IMR-90 (cell line): ENCODE results near the gene USP4. TPM values are rescaled to one million over a fixed set of nuclear protein-coding genes. Genes with fewer than 3 reads are reported as not detected.
A peak's percentile ranks its signal among the peaks of the same experiment; 100 is the strongest.

Source experiments
- ATAC-seq: fragments of 200-7000 bp; cut with Tn5 transposase; 2 replicates; pipeline ENCODE4 v1.9.1; 2020; ENCODE audit warnings: low read depth, mild to moderate bottlenecking, moderate library complexity
- BruUV-seq: library from RNA; stranded (reverse); fragments of 400-500 nt; replicated peaks from 2 replicates; lab custom pipeline; 2021; lab: Mats Ljungman, UMichigan
- CTCF ChIA-PET: fragments of 300-600 bp; formaldehyde crosslinking; extraction: SDS; loops from one replicate; lab custom pipeline; 2021; ENCODE audit warnings: antibody characterized with exemption; lab: Yijun Ruan, JAX
- POLR2A ChIA-PET: fragments of 300-600 bp; sonication (Branson Sonifier 250); formaldehyde crosslinking; loops from one replicate; lab custom pipeline; 2022; ENCODE audit warnings: antibody characterized with exemption; ENCODE audit not compliant: unreplicated experiment; lab: Charles Lee
- DNase-seq: peaks from one replicate; pipeline ENCODE4 v3.0.0; 2013
- H2AFZ ChIP-seq: replicated peaks from 2 replicates; pipeline ENCODE3; 2013; ENCODE audit warnings: low read length, mild to moderate bottlenecking; ENCODE audit not compliant: poor library complexity
- H2AK5ac ChIP-seq: 2 replicates; pipeline ENCODE4 v1.6.1; 2013; ENCODE audit warnings: low read depth, low read length, inconsistent platforms
- H2AK9ac ChIP-seq: replicated peaks from 2 replicates; pipeline ENCODE3; 2013; ENCODE audit warnings: mild to moderate bottlenecking, low read depth, low read length, moderate library complexity; ENCODE audit not compliant: poor library complexity
- H2BK120ac ChIP-seq: 2 replicates; pipeline ENCODE4 v1.6.1; 2013; ENCODE audit warnings: low read depth, low read length, inconsistent platforms
- H2BK15ac ChIP-seq: 3 replicates; pipeline ENCODE4 v1.6.1; 2013; ENCODE audit warnings: low read depth, low read length, inconsistent platforms
- H2BK20ac ChIP-seq: 2 replicates; pipeline ENCODE4 v1.6.1; 2013; ENCODE audit warnings: low read depth, mild to moderate bottlenecking, inconsistent platforms, low read length, moderate library complexity
- H2BK5ac ChIP-seq: 2 replicates; pipeline ENCODE4 v1.6.1; 2013; ENCODE audit warnings: mild to moderate bottlenecking, low read depth, low read length, inconsistent platforms; ENCODE audit not compliant: poor library complexity, severe bottlenecking
- H3K14ac ChIP-seq: replicated peaks from 2 replicates; pipeline ENCODE4 v1.6.1; 2013; ENCODE audit warnings: low read depth, low read length, inconsistent platforms
- H3K18ac ChIP-seq: 2 replicates; pipeline ENCODE4 v1.6.1; 2013; ENCODE audit warnings: low read depth, low read length, control low read depth
- H3K23ac ChIP-seq: 2 replicates; pipeline ENCODE4 v1.6.1; 2013; ENCODE audit warnings: low read depth, low read length, inconsistent platforms
- H3K27ac ChIP-seq: 2 replicates; pipeline ENCODE4 v1.5.1; 2013; ENCODE audit warnings: mild to moderate bottlenecking, control low read depth, low read length; ENCODE audit not compliant: insufficient read depth
- H3K27me3 ChIP-seq: 2 replicates; pipeline ENCODE4 v1.6.1; 2013; ENCODE audit warnings: low read length; ENCODE audit not compliant: control insufficient read depth, insufficient read depth
- H3K36me3 ChIP-seq: 2 replicates; pipeline ENCODE4 v1.6.1; 2013; ENCODE audit warnings: low read length, mixed read lengths; ENCODE audit not compliant: control insufficient read depth, insufficient read depth
- H3K4ac ChIP-seq: 2 replicates; pipeline ENCODE4 v1.6.1; 2013; ENCODE audit warnings: low read depth, low read length, inconsistent platforms
- H3K4me1 ChIP-seq: 2 replicates; pipeline ENCODE4 v1.6.1; 2013; ENCODE audit warnings: low read length, mixed read lengths; ENCODE audit not compliant: control insufficient read depth, insufficient read depth
- H3K4me2 ChIP-seq: 2 replicates; pipeline ENCODE4 v1.6.1; 2013; ENCODE audit warnings: low read depth, mild to moderate bottlenecking, control low read depth, low read length, moderate library complexity
- H3K4me3 ChIP-seq: 2 replicates; pipeline ENCODE4 v1.5.1; 2013; ENCODE audit warnings: low read depth, mild to moderate bottlenecking, control low read depth, low read length, moderate library complexity; ENCODE audit not compliant: insufficient read depth
- H3K56ac ChIP-seq: 2 replicates; pipeline ENCODE4 v1.6.1; 2013; ENCODE audit warnings: low read length, inconsistent platforms; ENCODE audit not compliant: insufficient read depth; ENCODE audit errors: extremely low read depth
- H3K79me1 ChIP-seq, 2 experiments: 2 replicates each; pipeline ENCODE4 v1.6.1; 2013; ENCODE audit warnings: low read length in 2 of 2, inconsistent platforms in 1 of 2, low read depth in 1 of 2
- H3K9ac ChIP-seq: 2 replicates; pipeline ENCODE4 v1.6.1; 2013; ENCODE audit warnings: low read depth, low read length, control low read depth
- H3K9me1 ChIP-seq: 2 replicates; pipeline ENCODE4 v1.6.1; 2013; ENCODE audit warnings: low read length, inconsistent platforms; ENCODE audit not compliant: insufficient read depth
- H3K9me3 ChIP-seq: 2 replicates; pipeline ENCODE4 v1.6.1; 2013; ENCODE audit warnings: low read length; ENCODE audit not compliant: control insufficient read depth, insufficient read depth
- H4K20me1 ChIP-seq: 2 replicates; pipeline ENCODE4 v1.6.1; 2013; ENCODE audit warnings: low read length, inconsistent platforms; ENCODE audit not compliant: insufficient read depth
- H4K5ac ChIP-seq: 2 replicates; pipeline ENCODE4 v1.6.1; 2013; ENCODE audit warnings: mild to moderate bottlenecking, low read depth, low read length, control low read depth
- H4K8ac ChIP-seq, 2 experiments: 2 replicates each; pipeline ENCODE4 v1.6.1; 2013; ENCODE audit warnings: low read depth in 2 of 2, low read length in 2 of 2, control low read depth in 1 of 2, inconsistent platforms in 1 of 2
- H4K91ac ChIP-seq: 2 replicates; pipeline ENCODE4 v1.6.1; 2013; ENCODE audit warnings: low read depth, low read length, inconsistent platforms; ENCODE audit not compliant: insufficient read depth
- FOS ChIP-seq: fragments of 150-350 bp; IDR thresholded peaks from 2 replicates; pipeline ENCODE4 v1.6.1; 2016; ENCODE audit warnings: low read depth, low read length
- MAZ ChIP-seq: IDR thresholded peaks from 2 replicates; pipeline ENCODE4 v1.6.1; 2012; ENCODE audit warnings: low read depth, mild to moderate bottlenecking, low read length, improper control_type of control experiment, moderate library complexity, borderline replicate concordance
- RCOR1 ChIP-seq: IDR thresholded peaks from 2 replicates; pipeline ENCODE4 v1.6.1; 2012; ENCODE audit warnings: mild to moderate bottlenecking, low read length, improper control_type of control experiment; ENCODE audit not compliant: insufficient replicate concordance
- RFX5 ChIP-seq: IDR thresholded peaks from 2 replicates; pipeline ENCODE4 v1.8.0; 2012; ENCODE audit warnings: low read depth, mild to moderate bottlenecking, low read length, moderate library complexity
- SMC3 ChIP-seq: fragments of 150-350 bp; IDR thresholded peaks from 2 replicates; pipeline ENCODE4 v1.6.1; 2016; ENCODE audit warnings: low read depth, mild to moderate bottlenecking, antibody characterized with exemption, low read length, moderate library complexity
- dilution Hi-C: fragments of 300-500 bp; cut with HindIII; formaldehyde crosslinking; loops from one replicate; pipeline ENCODE4 v1.14.3; 2018; ENCODE audit warnings: low sequenced_read_pairs; ENCODE audit not compliant: unreplicated experiment
- in situ Hi-C: fragments of 300-500 bp; cut with MboI; formaldehyde crosslinking; loops from 3 replicates; pipeline ENCODE4 v1.14.3; 2019; ENCODE audit warnings: low sequenced_read_pairs, inconsistent platforms, mixed read lengths
- intact Hi-C: fragments of 100-400 bp; cut with micrococcal nuclease; formaldehyde crosslinking; loops from 2 replicates; pipeline ENCODE4 v1.10.0; 2022
- polyA plus RNA-seq, 3 experiments: library from polyadenylated mRNA; depleted of rRNA; stranded (reverse); fragments of >200 nt; gene quantifications; 2 replicates each; pipeline ENCODE4 v1.2.3, GENCODE V29; 2012; ENCODE audit warnings: low replicate concordance in 1 of 3
- total RNA-seq: library from RNA; depleted of rRNA; stranded (reverse); fragments of >200 nt; gene quantifications from 2 replicates; pipeline ENCODE4 v1.2.3, GENCODE V29; 2012
- TF ChIP-seq, protein P1 (sequence below): conservative IDR thresholded peaks from 2 replicates; pipeline ENCODE4 v1.5.1; 2012; ENCODE audit warnings: mild to moderate bottlenecking, low read depth, low read length, improper control_type of control experiment

The USP4 gene
- total and polyA plus RNA-seq, 2 of the 4 experiments (the other 2 are of a cell fraction), result 29.9 to 42.3 TPM

- DNase-seq (peak; percentile 23), ATAC-seq (no peak)
- Histone ChIP-seq H3K27ac (no peak overlapping the region), H2AK9ac (no peak overlapping the region), H3K27me3 (no peaks in the 10 kb centered on the region), H4K5ac (no peak overlapping the region; the same call in 1 of the 2 replicates), H3K9ac (no peak overlapping the region), H3K9me1 (peaks cover 8% of the 10 kb centered on the region; the same call in 1 of the 2 replicates), H3K36me3 (peaks cover 38% of the 10 kb centered on the region), H3K4ac (no peak overlapping the region), H2AFZ (no peak overlapping the region), H4K8ac (no peak overlapping the region), H3K18ac (no peak overlapping the region), H2BK20ac (no peak overlapping the region), H2BK15ac (no peak overlapping the region), H3K14ac (no peak overlapping the region), H4K20me1 (no peaks in the 10 kb centered on the region), H3K4me1 (peaks cover 11% of the 10 kb centered on the region), H3K23ac (no peak overlapping the region), H3K4me2 (no peak overlapping the region), H3K56ac (no peak overlapping the region), H2AK5ac (no peak overlapping the region), H3K79me1 (peaks cover 0 to 12% of the 10 kb centered on the region in 2 experiments; a peak in 3 of 4 replicates), H4K91ac (no peak overlapping the region), H2BK120ac (no peak overlapping the region), H3K4me3 (no peak overlapping the region), H3K9me3 (no peaks in the 10 kb centered on the region), H2BK5ac (no peak overlapping the region)
- POLR2A ChIA-PET, result no interaction called here
- BruUV-seq, result no TSS peak
- in situ Hi-C loops, result no loop called here
- CTCF ChIA-PET, result interaction anchor here (0.8 to 1.2 kb wide), 2 partner anchors 9 to 108 kb away, joined by 3 read pairs; partner anchors contain the start of gene KLHDC8B
- dilution Hi-C loops, result no loop called here
- TF ChIP-seq SMC3, result no peak
- TF ChIP-seq MAZ, result no peak
- TF ChIP-seq RCOR1, result no peak
- TF ChIP-seq RFX5, result no peak
- TF ChIP-seq FOS, result no peak
- TF ChIP-seq, protein P1, sequence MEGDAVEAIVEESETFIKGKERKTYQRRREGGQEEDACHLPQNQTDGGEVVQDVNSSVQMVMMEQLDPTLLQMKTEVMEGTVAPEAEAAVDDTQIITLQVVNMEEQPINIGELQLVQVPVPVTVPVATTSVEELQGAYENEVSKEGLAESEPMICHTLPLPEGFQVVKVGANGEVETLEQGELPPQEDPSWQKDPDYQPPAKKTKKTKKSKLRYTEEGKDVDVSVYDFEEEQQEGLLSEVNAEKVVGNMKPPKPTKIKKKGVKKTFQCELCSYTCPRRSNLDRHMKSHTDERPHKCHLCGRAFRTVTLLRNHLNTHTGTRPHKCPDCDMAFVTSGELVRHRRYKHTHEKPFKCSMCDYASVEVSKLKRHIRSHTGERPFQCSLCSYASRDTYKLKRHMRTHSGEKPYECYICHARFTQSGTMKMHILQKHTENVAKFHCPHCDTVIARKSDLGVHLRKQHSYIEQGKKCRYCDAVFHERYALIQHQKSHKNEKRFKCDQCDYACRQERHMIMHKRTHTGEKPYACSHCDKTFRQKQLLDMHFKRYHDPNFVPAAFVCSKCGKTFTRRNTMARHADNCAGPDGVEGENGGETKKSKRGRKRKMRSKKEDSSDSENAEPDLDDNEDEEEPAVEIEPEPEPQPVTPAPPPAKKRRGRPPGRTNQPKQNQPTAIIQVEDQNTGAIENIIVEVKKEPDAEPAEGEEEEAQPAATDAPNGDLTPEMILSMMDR, result no peak
- intact Hi-C loops, result no loop called here
These were observed 60.5 kb downstream of the USP4 start for GRCh38 chr3:49279376-49279775.
